IPS-20b (cell line): ENCODE data around the gene UBAP2.
"Not testable (repeated sequence)": the region's sequence is repeated elsewhere in the genome, so short reads cannot be mapped to it uniquely, and the experiment has no call there.

Source experiments
- H3K27ac ChIP-seq: one replicate; pipeline ENCODE4 v1.5.1; 2013; ENCODE audit warnings: low read length
- H3K27me3 ChIP-seq: 2 replicates; pipeline ENCODE4 v1.6.1; 2013; ENCODE audit warnings: mild to moderate bottlenecking, low read length, inconsistent platforms; ENCODE audit not compliant: insufficient read depth
- H3K36me3 ChIP-seq: 2 replicates; pipeline ENCODE4 v1.6.1; 2013; ENCODE audit warnings: low read depth, mild to moderate bottlenecking, inconsistent platforms, low read length, moderate library complexity; ENCODE audit not compliant: insufficient read depth
- H3K4me1 ChIP-seq: 2 replicates; pipeline ENCODE4 v1.6.1; 2013; ENCODE audit warnings: mild to moderate bottlenecking, control low read depth, inconsistent platforms, low read length, moderate library complexity; ENCODE audit not compliant: insufficient read depth
- H3K4me3 ChIP-seq: 2 replicates; pipeline ENCODE4 v1.5.1; 2013; ENCODE audit warnings: mild to moderate bottlenecking, low read length, inconsistent platforms
- H3K9ac ChIP-seq: 2 replicates; pipeline ENCODE4 v1.6.1; 2013; ENCODE audit warnings: low read depth, mild to moderate bottlenecking, inconsistent platforms, low read length, moderate library complexity
- H3K9me3 ChIP-seq: 2 replicates; pipeline ENCODE4 v1.6.1; 2013; ENCODE audit warnings: mild to moderate bottlenecking, low read depth, low read length, inconsistent platforms; ENCODE audit not compliant: insufficient read depth

UBAP2 gene

DNA sequence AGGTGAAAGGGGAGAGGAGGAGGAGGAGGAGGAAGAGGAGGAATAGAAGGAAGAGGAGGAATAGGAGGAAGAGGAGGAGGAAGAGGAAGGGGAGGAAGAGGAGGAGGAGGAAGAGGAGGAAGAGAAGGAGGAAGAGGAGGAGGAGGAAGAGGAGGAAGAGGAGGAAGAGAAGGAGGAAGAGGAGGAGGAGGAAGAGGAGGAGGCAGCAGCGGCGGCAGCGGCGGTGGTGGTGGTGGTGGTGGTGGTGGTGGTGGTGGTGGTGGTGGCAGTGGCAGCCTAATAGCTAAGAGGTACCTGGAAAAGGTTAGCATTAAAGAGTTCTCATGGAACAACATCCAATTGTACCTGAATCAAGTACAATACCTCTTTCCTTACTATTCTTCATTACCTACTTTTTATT lies 32.5 kb downstream of the UBAP2 start:
- no peaks in the 10 kb centered on the region for H3K9me3 ChIP-seq
- H3K9ac ChIP-seq: no peak overlapping the region
- no peaks in the 10 kb centered on the region for H3K4me1 ChIP-seq
- H3K27me3 ChIP-seq: no peaks in the 10 kb centered on the region
- no peak overlapping the region for H3K4me3 ChIP-seq
- no peak overlapping the region for H3K27ac ChIP-seq
- peaks cover 52% of the 10 kb centered on the region for H3K36me3 ChIP-seq

- Histone ChIP-seq H3K4me1 (no peaks in the 10 kb centered on the region), H3K9me3 (no peaks in the 10 kb centered on the region), H3K36me3 (peaks cover 80% of the 10 kb centered on the region)
Observed at GRCh38 chr9:34010979-34011378, 37.7 kb downstream of the UBAP2 start.

GRCh38 chr9:34001951-34002350 lies 46.7 kb downstream of the UBAP2 start:
- Histone ChIP-seq H3K9ac (no peak overlapping the region), H3K9me3 (no peaks in the 10 kb centered on the region), H3K4me3 (no peak overlapping the region), H3K4me1 (no peaks in the 10 kb centered on the region), H3K36me3 (peaks cover 60% of the 10 kb centered on the region), H3K27me3 (no peaks in the 10 kb centered on the region), H3K27ac (no peak overlapping the region)

More at GRCh38 chr9:34010979-34011378, 37.7 kb downstream of the UBAP2 start:
- no peak overlapping the region for H3K9ac ChIP-seq
- H3K4me3 ChIP-seq: no peak overlapping the region
- H3K27ac ChIP-seq: no peak overlapping the region
- H3K27me3 ChIP-seq: no peaks in the 10 kb centered on the region

DNA sequence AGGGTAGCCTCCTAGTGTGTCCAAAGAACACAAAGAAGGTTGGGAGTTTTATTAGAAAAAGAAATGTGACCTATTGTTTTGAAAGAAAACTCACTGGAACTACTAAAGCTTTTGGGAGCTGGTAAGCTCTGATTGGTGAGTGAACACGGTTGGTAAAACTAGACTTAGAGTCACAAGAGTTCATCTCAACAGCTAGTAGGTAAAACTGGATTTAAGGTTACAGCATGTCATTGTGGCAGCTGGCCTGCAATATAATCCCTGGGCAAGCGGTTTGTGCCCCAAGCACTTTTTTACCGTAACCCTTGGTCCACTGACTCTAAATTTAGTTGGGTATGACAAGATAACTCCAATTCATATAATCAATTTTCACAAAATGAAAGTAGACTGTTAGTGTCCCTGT lies 47.4 kb downstream of the UBAP2 start:
- no peak overlapping the region for H3K4me3 ChIP-seq
- H3K9me3 ChIP-seq: no peaks in the 10 kb centered on the region
- H3K36me3 ChIP-seq: peaks cover 60% of the 10 kb centered on the region
- no peaks in the 10 kb centered on the region for H3K4me1 ChIP-seq
- no peak overlapping the region for H3K27ac ChIP-seq
- no peak overlapping the region; the same call in 1 of the 2 replicates for H3K9ac ChIP-seq
- H3K27me3 ChIP-seq: no peaks in the 10 kb centered on the region

GRCh38 chr9:33995449-33995848 lies 53.2 kb downstream of the UBAP2 start:
- peaks cover 66% of the 10 kb centered on the region for H3K36me3 ChIP-seq
- no peaks in the 10 kb centered on the region for H3K27me3 ChIP-seq
- H3K27ac ChIP-seq: no peak overlapping the region
- H3K9me3 ChIP-seq: no peaks in the 10 kb centered on the region
- no peaks in the 10 kb centered on the region for H3K4me1 ChIP-seq
- H3K9ac ChIP-seq: no peak overlapping the region
- H3K4me3 ChIP-seq: no peak overlapping the region

GRCh38 chr9:33993104-33993503 lies 55.6 kb downstream of the UBAP2 start:
- Histone ChIP-seq H3K4me3 (no peak overlapping the region), H3K36me3 (peaks cover 71% of the 10 kb centered on the region), H3K4me1 (no peaks in the 10 kb centered on the region), H3K27me3 (no peaks in the 10 kb centered on the region), H3K9ac (no peak overlapping the region), H3K27ac (no peak overlapping the region), H3K9me3 (no peaks in the 10 kb centered on the region)

DNA sequence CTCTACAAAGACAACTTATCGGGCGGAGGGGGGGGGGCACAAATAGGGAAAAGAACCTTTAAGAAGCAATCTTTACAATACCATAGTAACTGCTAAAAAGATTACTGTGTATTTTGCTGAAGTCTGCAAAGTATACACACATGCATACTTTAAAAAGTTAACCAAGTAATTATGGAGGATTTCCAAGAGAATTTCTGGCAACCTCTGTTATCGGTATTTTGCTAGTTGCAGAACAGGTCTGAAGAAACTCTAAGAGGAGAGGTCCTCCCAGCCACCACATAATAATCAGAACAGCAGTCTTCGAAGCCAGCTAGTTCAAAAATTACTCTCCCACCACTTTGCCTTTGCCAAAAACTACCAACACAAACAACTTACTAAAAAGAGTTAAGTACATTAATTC lies 56.1 kb downstream of the UBAP2 start:
- Histone ChIP-seq H3K9ac (no peak overlapping the region), H3K4me3 (no peak overlapping the region), H3K27ac (no peak overlapping the region), H3K4me1 (no peaks in the 10 kb centered on the region), H3K9me3 (no peaks in the 10 kb centered on the region), H3K27me3 (no peaks in the 10 kb centered on the region), H3K36me3 (peaks cover 68% of the 10 kb centered on the region)

- Histone ChIP-seq H3K4me1 (no peaks in the 10 kb centered on the region), H3K4me3 (no peak overlapping the region), H3K9me3 (no peaks in the 10 kb centered on the region), H3K9ac (no peak overlapping the region), H3K27ac (no peak overlapping the region), H3K27me3 (no peaks in the 10 kb centered on the region), H3K36me3 (peaks cover 81% of the 10 kb centered on the region)
Observed at GRCh38 chr9:33988219-33988890, 60.3 kb downstream of the UBAP2 start.

DNA sequence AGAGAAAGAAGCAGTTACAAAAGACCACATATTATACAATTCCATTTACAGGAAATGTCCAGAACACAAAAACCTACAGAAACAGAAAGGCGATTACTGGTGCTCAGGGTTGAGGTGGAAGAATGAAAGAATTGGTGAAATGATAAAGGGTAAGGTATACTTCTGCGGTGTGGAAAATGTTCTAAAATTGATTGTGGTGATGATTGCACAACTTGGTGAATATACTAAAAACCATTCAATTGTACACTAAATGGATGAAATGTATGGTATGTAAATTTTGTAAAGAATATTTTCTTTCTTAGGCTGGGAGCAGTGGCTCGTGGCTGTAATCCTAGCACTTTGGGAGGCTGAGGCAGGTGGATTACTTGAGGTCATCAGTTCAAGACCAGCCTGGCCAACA lies 72.3 kb downstream of the UBAP2 start:
- peaks cover 47% of the 10 kb centered on the region for H3K36me3 ChIP-seq

GRCh38 chr9:33972698-33973097 lies 76.0 kb downstream of the UBAP2 start:
- Histone ChIP-seq H3K27ac (no peak overlapping the region), H3K9me3 (no peaks in the 10 kb centered on the region), H3K36me3 (peaks cover 62% of the 10 kb centered on the region), H3K9ac (no peak overlapping the region), H3K27me3 (no peaks in the 10 kb centered on the region), H3K4me3 (no peak overlapping the region), H3K4me1 (no peaks in the 10 kb centered on the region)

More for the DNA sequence above, 72.3 kb downstream of the UBAP2 start:
- Histone ChIP-seq H3K4me3 (no peak overlapping the region), H3K27me3 (no peaks in the 10 kb centered on the region), H3K4me1 (no peaks in the 10 kb centered on the region), H3K9ac (no peak overlapping the region), H3K9me3 (no peaks in the 10 kb centered on the region), H3K27ac (no peak overlapping the region)

DNA sequence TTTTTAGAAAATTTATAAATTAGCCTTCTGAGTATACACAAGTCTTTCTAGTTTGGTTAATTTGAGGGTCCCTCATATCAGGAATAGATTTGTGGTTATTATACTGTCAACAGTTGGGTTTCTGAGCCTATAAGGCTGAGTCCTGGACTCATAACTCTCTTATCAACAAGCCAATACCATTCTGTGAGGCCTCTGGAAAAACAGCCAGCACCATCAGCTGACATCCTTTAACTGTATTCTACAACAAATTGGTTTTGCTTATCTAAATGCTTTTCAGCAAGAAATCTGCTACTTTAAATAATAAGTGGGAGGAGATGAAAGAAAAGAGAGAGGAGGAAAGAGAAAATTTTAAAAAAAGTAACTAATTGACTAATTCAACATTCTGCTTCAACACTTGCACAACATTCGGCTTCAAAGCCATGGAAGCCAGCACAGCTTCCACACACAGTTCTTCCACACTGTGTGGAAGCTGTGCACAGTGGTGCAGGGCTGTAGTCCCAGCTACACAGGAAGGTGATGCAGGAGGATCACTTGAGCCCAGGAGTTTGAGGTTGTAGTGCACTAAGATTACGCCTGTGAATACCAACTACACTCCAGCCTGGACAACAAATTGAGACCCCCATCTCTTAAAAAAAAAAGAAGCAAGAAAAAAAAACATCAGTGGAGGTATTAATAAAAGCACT lies 84.5 kb downstream of the UBAP2 start:
- Histone ChIP-seq H3K9ac (no peak overlapping the region), H3K4me3 (no peak overlapping the region), H3K4me1 (no peaks in the 10 kb centered on the region), H3K27me3 (no peaks in the 10 kb centered on the region), H3K36me3 (peaks cover 55% of the 10 kb centered on the region), H3K27ac (no peak overlapping the region), H3K9me3 (no peaks in the 10 kb centered on the region)

DNA sequence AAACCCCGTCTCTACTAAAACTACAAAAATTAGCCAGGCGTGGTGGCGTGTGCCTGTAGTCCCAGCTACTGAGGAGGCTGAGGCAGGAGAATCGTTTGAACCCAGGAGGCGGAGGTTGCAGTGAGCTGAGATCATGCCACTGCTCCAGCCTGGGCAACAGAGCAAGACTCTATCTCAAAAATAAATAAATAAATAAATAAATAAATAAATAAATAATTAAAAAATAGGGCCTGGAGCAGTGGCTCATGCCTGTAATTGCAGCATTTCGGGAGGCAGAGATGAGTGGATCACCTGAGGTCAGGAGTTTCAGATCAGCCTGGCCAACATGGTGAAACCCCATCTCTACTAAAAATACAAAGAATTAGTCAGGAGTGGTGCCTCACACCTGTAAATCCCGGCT lies 86.2 kb downstream of the UBAP2 start:
- H3K9ac ChIP-seq, H3K4me1 ChIP-seq, H3K4me3 ChIP-seq, H3K27ac ChIP-seq, H3K27me3 ChIP-seq, H3K9me3 ChIP-seq: not testable (repeated sequence)
- H3K36me3 ChIP-seq: peaks cover 57% of the 10 kb centered on the region
